GM18867 (cell line): ENCODE results near the gene PEPD.

Experiments used
- ATAC-seq: cut with Tn5 transposase; IDR thresholded peaks from one replicate; pipeline ENCODE4 v1.9.1; 2021; ENCODE audit warnings: mild to moderate bottlenecking, moderate library complexity; ENCODE audit not compliant: unreplicated experiment

The PEPD gene

DNA sequence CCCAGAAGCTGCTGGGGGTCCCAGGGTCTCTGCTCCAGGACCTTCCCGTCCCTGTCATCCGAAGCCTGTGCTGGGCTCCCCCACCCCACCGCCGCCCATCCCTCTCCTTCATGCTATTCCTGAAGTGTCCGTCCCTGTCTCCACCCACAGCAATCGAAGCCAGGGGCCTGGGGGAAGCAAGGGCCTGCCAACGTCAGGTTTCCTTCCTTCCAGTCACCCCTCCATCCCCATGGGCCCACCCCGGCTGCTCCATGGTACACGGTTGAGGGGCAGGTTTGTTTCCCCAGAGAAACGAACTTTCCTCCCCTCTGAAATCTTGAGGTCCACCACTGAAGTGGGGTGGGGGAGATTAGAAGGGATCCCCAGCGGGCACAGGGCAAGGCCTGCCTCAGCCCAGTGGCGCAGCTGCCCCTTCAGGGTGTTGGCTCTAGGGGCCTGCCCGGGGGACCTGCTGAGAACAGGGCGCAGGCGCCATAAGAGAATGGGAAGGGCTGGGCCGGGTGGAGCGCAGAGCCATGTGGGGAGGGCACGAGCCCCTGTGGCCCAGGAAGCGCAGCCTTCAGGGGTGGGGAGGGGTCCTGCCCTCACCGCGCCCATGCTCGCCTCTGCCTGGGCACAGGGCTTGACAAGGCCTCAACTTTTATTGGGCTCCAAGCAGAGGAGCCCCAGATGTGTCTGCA is 132.0 kb downstream of the PEPD start:
- ATAC-seq: no peak

- ATAC-seq: no peak
Observed at GRCh38 chr19:33388725-33389420, 132.7 kb downstream of the PEPD start.

- ATAC-seq: no peak
Observed at GRCh38 chr19:33388231-33388724, 133.3 kb downstream of the PEPD start.

DNA sequence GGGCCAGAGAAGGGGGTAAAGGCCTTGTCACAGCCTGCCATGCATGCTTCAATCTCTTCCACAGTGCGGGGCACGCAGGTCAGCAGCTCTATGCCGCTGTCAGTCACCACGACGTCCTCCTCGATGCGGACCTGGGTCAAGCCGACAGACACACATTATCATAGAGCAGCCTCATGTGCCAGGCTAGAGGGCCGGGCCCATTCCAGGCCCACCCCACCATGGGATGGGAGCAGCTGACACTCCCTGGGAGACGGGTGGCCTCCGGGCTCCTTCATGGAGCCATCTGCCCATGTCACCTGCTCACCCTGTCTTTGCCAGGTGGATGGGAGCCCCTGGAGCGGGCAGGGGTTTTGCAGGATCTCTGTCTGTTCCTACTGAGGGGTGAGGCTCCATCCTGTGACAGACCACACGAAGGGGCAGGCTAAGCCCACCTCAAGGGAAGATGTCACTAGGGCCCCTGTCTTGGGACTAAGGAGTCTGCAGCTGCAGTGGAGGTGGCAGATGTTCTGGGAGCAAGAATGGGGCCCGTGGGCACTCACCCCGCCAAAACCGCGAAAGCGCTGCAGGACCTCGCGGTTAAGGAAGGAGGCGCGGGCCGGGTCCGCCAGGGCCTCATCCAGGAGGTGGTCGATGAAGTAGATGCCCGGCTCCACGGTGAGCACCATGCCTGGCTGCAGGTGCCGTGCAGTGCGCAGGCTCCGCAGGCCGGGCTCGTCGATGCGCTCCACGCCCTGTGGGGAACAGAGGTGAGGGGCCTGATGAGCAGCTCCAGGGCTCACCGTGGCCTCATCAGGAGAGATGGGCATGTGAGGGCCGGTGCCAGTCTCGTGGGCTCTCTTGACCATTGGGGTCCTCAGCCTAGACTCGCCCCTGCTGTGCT is 134.0 kb downstream of the PEPD start:
- no peak for ATAC-seq

DNA sequence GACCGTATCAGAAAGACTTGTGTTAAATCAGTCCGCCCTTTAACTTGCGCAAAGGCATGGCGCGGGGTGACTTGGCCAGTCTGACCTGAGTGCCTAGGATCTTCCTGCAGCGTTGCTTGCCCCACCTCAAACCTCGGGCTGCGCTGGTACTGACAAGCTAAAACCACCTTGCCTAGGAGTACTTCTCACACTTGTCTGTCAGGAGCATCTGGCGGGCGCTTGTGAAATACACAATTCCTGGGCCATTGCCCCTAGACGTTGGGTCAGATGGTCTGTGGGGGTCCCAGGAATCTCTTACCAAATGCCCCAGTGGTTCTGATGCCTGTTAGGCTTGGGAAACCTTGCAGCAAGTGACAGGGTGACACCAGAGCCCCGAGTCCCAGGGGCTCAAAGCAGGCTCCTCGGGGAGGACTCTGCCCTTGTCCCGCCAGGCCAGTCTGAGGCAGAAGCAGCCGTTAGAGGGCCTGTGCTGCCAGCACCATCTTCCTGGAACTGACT is 135.2 kb downstream of the PEPD start:
- no peak for ATAC-seq

DNA sequence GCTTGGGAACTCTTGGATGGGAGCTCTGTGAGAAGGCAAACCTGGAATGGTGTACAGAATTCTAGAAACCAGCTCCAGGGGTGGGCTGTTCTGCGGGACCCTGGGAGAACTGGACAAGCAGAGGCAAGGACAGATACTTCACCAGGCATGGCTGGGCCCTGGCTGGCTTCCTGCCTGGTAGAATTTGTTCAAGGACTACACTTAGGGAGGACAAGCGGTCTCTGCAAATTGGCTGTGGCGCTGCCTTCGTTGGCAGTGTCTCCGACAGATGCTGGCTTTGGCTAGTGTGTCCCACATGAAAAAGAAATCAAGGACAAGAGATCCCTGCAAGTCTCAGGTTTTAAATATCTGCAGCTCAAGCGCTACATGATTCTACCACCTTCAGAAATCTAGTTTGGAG is 135.6 kb downstream of the PEPD start:
- no peak for ATAC-seq

DNA sequence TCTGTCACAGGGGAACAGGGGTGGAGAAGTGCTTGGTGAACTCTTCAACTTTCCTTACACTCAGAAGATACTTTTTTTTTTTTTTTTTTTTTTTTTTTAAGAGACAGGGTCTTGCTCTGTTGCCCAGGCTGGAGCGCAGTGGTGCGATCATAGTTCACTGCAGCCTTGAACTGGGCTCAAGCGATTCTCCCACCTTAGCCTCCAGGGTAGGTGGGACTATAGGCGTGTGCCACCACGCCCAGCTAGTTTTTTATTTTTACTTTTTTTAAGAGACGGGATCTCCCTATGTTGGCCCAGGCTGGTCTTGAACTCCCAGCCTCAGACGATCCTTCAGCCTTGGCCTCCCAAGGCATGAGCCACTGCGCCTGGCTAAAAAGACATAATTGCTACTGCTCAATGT is 136.6 kb downstream of the PEPD start:
- no peak for ATAC-seq

- no peak for ATAC-seq
Observed at GRCh38 chr19:33383720-33384292, 137.8 kb downstream of the PEPD start.

GRCh38 chr19:33382982-33383381 is 138.6 kb downstream of the PEPD start:
- ATAC-seq: no peak

- no peak for ATAC-seq
Observed at GRCh38 chr19:33382006-33382405, 139.6 kb downstream of the PEPD start.

DNA sequence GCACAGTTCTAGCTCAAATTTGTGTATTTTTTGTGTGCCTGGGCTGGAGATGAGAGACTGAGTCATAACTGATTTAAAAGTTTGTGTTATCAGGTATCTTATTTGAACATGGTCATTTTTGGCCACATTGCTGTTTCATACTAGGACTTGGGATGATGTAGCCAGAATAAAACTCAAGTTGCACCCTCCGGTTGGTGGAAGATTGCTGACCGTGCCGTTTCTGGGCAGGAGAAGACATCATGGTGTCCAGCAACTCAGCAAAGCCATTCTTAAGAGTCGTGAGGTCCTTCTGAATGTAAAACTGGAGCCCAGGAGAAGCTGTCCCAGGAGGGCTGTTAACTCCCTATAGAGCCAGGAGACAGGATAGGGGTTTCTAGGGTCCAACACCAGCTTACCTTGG is 140.5 kb downstream of the PEPD start:
- ATAC-seq: no peak

GRCh38 chr19:33379151-33379829 is 142.3 kb downstream of the PEPD start:
- no peak for ATAC-seq

GRCh38 chr19:33377586-33378475 is 143.8 kb downstream of the PEPD start:
- ATAC-seq: no peak

- ATAC-seq: no peak
Observed at GRCh38 chr19:33376941-33377557, 144.5 kb downstream of the PEPD start.

- ATAC-seq: no peak
Observed at GRCh38 chr19:33376423-33376822, 145.2 kb downstream of the PEPD start.

DNA sequence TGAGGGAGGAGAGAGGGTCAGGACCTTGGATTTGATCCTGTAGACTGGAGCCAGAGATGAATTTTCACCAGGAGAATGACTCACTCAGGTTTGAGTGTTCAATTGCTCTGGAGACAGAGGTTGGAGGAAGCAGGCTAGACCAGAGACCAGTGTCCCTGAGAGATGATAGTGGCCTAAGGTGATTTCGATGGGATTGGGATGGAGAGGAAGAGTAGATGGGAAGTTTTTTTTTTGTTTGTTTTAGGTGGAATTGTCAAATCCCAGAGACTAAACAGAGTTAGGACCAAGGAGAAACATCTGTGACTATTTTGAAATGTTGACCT is 145.8 kb downstream of the PEPD start:
- ATAC-seq: no peak

DNA sequence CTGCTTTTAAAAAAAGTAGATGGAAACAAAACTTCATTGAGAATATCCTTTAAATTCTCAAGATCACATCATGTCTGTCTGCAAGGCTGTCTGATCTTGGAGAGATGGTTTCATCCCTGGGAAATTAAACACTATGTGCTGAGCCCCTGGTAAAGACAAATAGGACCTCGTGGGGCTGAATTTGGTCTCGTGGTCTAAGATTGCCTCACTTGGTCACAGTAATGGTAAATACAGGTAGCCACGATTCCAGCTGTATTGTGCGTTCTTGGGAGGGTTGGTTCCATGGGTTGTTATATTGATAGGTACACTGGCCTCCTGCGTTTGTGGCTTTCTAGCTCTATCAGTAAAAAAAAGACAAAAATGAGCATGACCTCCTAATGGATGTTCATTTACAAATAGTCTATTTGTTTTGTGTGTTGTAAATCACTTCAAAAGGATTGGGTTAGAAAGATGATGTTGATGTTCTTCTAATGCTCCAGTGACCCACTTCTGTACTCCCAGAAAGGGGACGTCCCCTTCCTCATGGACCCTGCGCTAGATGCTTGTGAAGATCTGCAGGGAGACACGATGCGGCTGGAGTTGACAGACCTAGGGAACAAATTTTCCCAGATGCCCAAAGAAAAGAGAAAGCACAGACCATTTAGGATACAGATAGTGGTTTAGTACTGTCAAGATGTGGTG is 146.3 kb downstream of the PEPD start:
- no peak for ATAC-seq

- ATAC-seq: no peak
Observed at GRCh38 chr19:33374236-33374714, 147.3 kb downstream of the PEPD start.
